ENCODE results near the gene TXNL1.

- TF ChIP-seq, protein P1, sequence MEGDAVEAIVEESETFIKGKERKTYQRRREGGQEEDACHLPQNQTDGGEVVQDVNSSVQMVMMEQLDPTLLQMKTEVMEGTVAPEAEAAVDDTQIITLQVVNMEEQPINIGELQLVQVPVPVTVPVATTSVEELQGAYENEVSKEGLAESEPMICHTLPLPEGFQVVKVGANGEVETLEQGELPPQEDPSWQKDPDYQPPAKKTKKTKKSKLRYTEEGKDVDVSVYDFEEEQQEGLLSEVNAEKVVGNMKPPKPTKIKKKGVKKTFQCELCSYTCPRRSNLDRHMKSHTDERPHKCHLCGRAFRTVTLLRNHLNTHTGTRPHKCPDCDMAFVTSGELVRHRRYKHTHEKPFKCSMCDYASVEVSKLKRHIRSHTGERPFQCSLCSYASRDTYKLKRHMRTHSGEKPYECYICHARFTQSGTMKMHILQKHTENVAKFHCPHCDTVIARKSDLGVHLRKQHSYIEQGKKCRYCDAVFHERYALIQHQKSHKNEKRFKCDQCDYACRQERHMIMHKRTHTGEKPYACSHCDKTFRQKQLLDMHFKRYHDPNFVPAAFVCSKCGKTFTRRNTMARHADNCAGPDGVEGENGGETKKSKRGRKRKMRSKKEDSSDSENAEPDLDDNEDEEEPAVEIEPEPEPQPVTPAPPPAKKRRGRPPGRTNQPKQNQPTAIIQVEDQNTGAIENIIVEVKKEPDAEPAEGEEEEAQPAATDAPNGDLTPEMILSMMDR (conservative IDR thresholded peaks at IDR 0.05): no peak
- no peak for TF ChIP-seq EZH2 (IDR thresholded peaks at IDR 0.05; ENCODE audit: low read depth)
Measured at GRCh38 chr18:56563568-56563967, 74.8 kb downstream of the TXNL1 start.

Data from PC-9 (cell line).